H9 (cell line): ENCODE results near the gene SPIB. TPM values are rescaled to one million over a fixed set of nuclear protein-coding genes. Genes with fewer than 3 reads are reported as not detected.

ENCODE experiments used
- DNase-seq: peaks from one replicate; pipeline ENCODE4 v3.0.0-alpha.2; 2017
- H2AFZ ChIP-seq: one replicate; pipeline ENCODE4 v1.6.1; 2013; ENCODE audit warnings: mild to moderate bottlenecking, low read length, control low read depth, moderate library complexity
- H2AK5ac ChIP-seq: 2 replicates; pipeline ENCODE4 v1.6.1; 2013; ENCODE audit warnings: low read length, control low read depth, mixed read lengths; ENCODE audit not compliant: insufficient read length
- H2BK120ac ChIP-seq: one replicate; pipeline ENCODE4 v1.6.1; 2013; ENCODE audit warnings: low read depth, mild to moderate bottlenecking, low read length, control low read depth, inconsistent platforms; ENCODE audit not compliant: poor library complexity, severe bottlenecking
- H2BK12ac ChIP-seq: 2 replicates; pipeline ENCODE4 v1.6.1; 2013; ENCODE audit warnings: low read length, control low read depth, mixed read lengths, low read depth; ENCODE audit not compliant: insufficient read length
- H2BK15ac ChIP-seq: 2 replicates; pipeline ENCODE4 v1.6.1; 2013; ENCODE audit warnings: low read depth, low read length, control low read depth
- H2BK20ac ChIP-seq: one replicate; pipeline ENCODE4 v1.6.1; 2013; ENCODE audit warnings: low read depth, mild to moderate bottlenecking, low read length, control low read depth, inconsistent platforms; ENCODE audit not compliant: poor library complexity, severe bottlenecking
- H2BK5ac ChIP-seq: 2 replicates; pipeline ENCODE4 v1.6.1; 2013; ENCODE audit warnings: low read length, control low read depth, mixed read lengths; ENCODE audit not compliant: insufficient read length
- H3K14ac ChIP-seq: 2 replicates; pipeline ENCODE4 v1.6.1; 2013; ENCODE audit warnings: low read length, control low read depth; ENCODE audit not compliant: insufficient read depth
- H3K18ac ChIP-seq: 2 replicates; pipeline ENCODE4 v1.6.1; 2013; ENCODE audit warnings: low read depth, mild to moderate bottlenecking, mixed read lengths, low read length, control low read depth; ENCODE audit not compliant: insufficient read length
- H3K23ac ChIP-seq: 2 replicates; pipeline ENCODE4 v1.6.1; 2013; ENCODE audit warnings: low read length, control low read depth, mixed read lengths, low read depth; ENCODE audit not compliant: insufficient read length
- H3K23me2 ChIP-seq: 2 replicates; pipeline ENCODE4 v1.6.1; 2013; ENCODE audit warnings: low read depth, mild to moderate bottlenecking, mixed read lengths, low read length, control low read depth; ENCODE audit not compliant: insufficient read length, poor library complexity, severe bottlenecking
- H3K27ac ChIP-seq: 2 replicates; pipeline ENCODE4 v1.5.1; 2013; ENCODE audit warnings: low read length, control low read depth, mixed read lengths, low read depth; ENCODE audit not compliant: insufficient read length
- H3K27me3 ChIP-seq: 2 replicates; pipeline ENCODE4 v1.6.1; 2013; ENCODE audit warnings: low read length, control low read depth, inconsistent platforms; ENCODE audit not compliant: insufficient read depth
- H3K4ac ChIP-seq: 2 replicates; pipeline ENCODE4 v1.6.1; 2013; ENCODE audit warnings: low read depth, mild to moderate bottlenecking, control low read depth, inconsistent platforms, low read length, moderate library complexity
- H3K4me1 ChIP-seq: 2 replicates; pipeline ENCODE4 v1.6.1; 2013; ENCODE audit warnings: low read length, control low read depth, inconsistent platforms; ENCODE audit not compliant: insufficient read depth
- H3K4me2 ChIP-seq: 2 replicates; pipeline ENCODE4 v1.6.1; 2013; ENCODE audit warnings: low read length, control low read depth, mixed read lengths; ENCODE audit not compliant: insufficient read length, insufficient read depth
- H3K56ac ChIP-seq: 2 replicates; pipeline ENCODE4 v1.6.1; 2013; ENCODE audit warnings: low read depth, mild to moderate bottlenecking, mixed read lengths, low read length, control low read depth; ENCODE audit not compliant: insufficient read length
- H3K79me1 ChIP-seq: 2 replicates; pipeline ENCODE4 v1.6.1; 2013; ENCODE audit warnings: low read depth, mild to moderate bottlenecking, moderate library complexity, low read length, control low read depth, inconsistent platforms; ENCODE audit not compliant: insufficient read depth, poor library complexity, severe bottlenecking
- H3K79me2 ChIP-seq: 2 replicates; pipeline ENCODE4 v1.6.1; 2013; ENCODE audit warnings: low read length, control low read depth, inconsistent platforms; ENCODE audit not compliant: insufficient read depth
- H3K9ac ChIP-seq: 2 replicates; pipeline ENCODE4 v1.6.1; 2013; ENCODE audit warnings: low read length, control low read depth, mixed read lengths; ENCODE audit not compliant: insufficient read length; ENCODE audit errors: extremely low read depth
- H3K9me3 ChIP-seq: one replicate; pipeline ENCODE4 v1.6.1; 2013; ENCODE audit warnings: low read depth, low read length, inconsistent platforms; ENCODE audit not compliant: control insufficient read depth
- H3T11ph ChIP-seq: one replicate; pipeline ENCODE4 v1.6.1; 2013; ENCODE audit warnings: mild to moderate bottlenecking, low read length, control low read depth, inconsistent platforms
- H4K20me1 ChIP-seq: one replicate; pipeline ENCODE4 v1.6.1; 2013; ENCODE audit not compliant: control insufficient read depth, insufficient read length, insufficient read depth
- H4K5ac ChIP-seq: 2 replicates; pipeline ENCODE4 v1.6.1; 2013; ENCODE audit warnings: low read depth, mild to moderate bottlenecking, mixed read lengths, low read length, control low read depth; ENCODE audit not compliant: insufficient read length
- H4K8ac ChIP-seq: replicated peaks from 2 replicates; pipeline ENCODE4 v1.6.1; 2013; ENCODE audit warnings: low read length, control low read depth, mixed read lengths, low read depth; ENCODE audit not compliant: insufficient read length
- H4K91ac ChIP-seq: 2 replicates; pipeline ENCODE4 v1.6.1; 2013; ENCODE audit warnings: low read depth, mild to moderate bottlenecking, moderate library complexity, mixed read lengths, low read length, control low read depth; ENCODE audit not compliant: insufficient read length
- H3K27ac Mint-ChIP-seq, 3 experiments: 2 replicates in 2 of 3; 3 replicates in 1 of 3; pipeline ENCODE4 v1.8.0; 2020 to 2021; ENCODE audit warnings: mixed read lengths in 3 of 3, mild to moderate bottlenecking in 1 of 3, moderate library complexity in 1 of 3
- H3K27me3 Mint-ChIP-seq: 2 replicates; pipeline ENCODE4 v1.8.0; 2021; ENCODE audit warnings: low read depth, mild to moderate bottlenecking, moderate library complexity, mixed read lengths
- H3K36me3 Mint-ChIP-seq, 3 experiments: 2 replicates in 2 of 3; 3 replicates in 1 of 3; pipeline ENCODE4 v1.8.0; 2020 to 2021; ENCODE audit warnings: low read depth in 3 of 3, mixed read lengths in 3 of 3; ENCODE audit not compliant: insufficient read depth in 1 of 3
- H3K4me1 Mint-ChIP-seq, 2 experiments: 2 replicates each; pipeline ENCODE4 v1.8.0; 2020; ENCODE audit warnings: mixed read lengths in 2 of 2
- H3K4me3 Mint-ChIP-seq, 2 experiments: 2 replicates in 1 of 2; 3 replicates in 1 of 2; pipeline ENCODE4 v1.8.0; 2020 to 2021; ENCODE audit warnings: mild to moderate bottlenecking in 2 of 2, mixed read lengths in 2 of 2, moderate library complexity in 1 of 2
- H3K9me3 Mint-ChIP-seq, 2 experiments: 2 replicates in 1 of 2; 3 replicates in 1 of 2; pipeline ENCODE4 v1.8.0; 2020; ENCODE audit warnings: mild to moderate bottlenecking in 2 of 2, mixed read lengths in 2 of 2, moderate library complexity in 1 of 2
- WGBS: extraction: QIAGEN DNeasy Blood & Tissue Kit; methylation state at CpG from one replicate; pipeline ENCODE4 v1.1.7; 2013; ENCODE audit warnings: missing lambda C conversion rate, low lambda C conversion rate, mixed read lengths; ENCODE audit not compliant: insufficient read length; ENCODE audit errors: extremely low coverage; 5-methylcytosine and 5-hydroxymethylcytosine counted together
- total RNA-seq: library from RNA; stranded (reverse); gene quantifications from 2 replicates; pipeline ENCODE4 v1.2.1, GENCODE V29; 2021
- TF ChIP-seq, protein P1 (sequence below): fragments of 200-600 bp; sonication (generic); conservative IDR thresholded peaks from 3 replicates; pipeline ENCODE4 v1.8.0; 2021; ENCODE audit warnings: antibody characterized with exemption, mild to moderate bottlenecking

Gene SPIB
- total RNA-seq, 1 experiment from 2014 or later: 33.3 TPM

DNA sequence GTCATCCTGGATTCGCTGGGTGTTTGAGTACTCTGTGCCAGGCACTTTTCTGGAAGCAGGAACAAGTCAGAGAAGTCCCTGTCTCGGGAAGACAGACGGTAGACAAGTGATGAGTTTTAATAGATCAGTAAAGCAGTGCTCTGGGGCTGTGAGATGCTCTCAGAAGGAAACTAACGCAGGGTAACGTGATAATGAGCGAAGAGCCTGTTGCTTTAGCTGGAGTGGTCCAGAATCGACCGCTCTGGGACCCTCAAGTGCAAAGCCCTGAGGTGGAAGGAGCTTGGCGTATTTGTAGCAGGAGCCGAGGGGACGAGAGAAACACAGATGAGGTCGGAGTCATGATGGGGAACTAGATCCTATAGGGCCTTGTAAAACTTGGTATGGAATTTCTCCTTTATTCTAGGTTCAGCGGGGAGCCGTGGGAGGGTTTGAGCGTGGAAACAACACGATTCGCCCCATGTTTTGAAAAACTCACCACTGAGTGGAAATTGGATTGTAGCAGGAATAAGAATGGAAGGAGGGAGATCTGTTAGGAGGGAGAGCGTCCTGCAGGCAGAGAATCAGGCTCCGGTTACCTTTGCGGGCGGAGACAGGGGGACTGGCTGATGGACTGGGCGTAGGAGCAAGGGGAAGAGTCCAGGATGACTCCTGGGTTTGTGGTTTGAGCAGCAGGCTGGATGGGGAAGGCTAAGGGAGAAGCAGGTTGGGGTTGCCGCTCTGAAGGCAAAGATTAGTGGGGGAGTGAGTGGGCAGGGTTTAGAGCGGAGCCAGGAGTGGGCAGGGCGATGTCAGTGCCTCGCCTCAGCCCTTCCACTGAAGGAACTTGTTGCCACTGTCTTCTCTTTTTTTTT is 33.8 kb upstream of the SPIB start:
- H3K36me3 Mint-ChIP-seq: peaks cover 38 to 56% (median 44%) of the 10 kb centered on the region in 3 experiments
- Histone ChIP-seq H2BK15ac (no peak overlapping the region), H4K5ac (no peak overlapping the region), H3K9ac (peak overlapping the region; percentile 86), H3T11ph (no peak overlapping the region), H3K4me1 (no peaks in the 10 kb centered on the region), H4K8ac (no peak overlapping the region), H3K14ac (no peak overlapping the region; the same call in 1 of the 2 replicates), H2AFZ (no peak overlapping the region), H3K27me3 (no peaks in the 10 kb centered on the region), H2BK12ac (no peak overlapping the region), H3K4me2 (peak overlapping the region; percentile 99), H2AK5ac (no peak overlapping the region), H3K9me3 (no peaks in the 10 kb centered on the region), H3K4ac (no peak overlapping the region), H4K20me1 (no peaks in the 10 kb centered on the region), H2BK120ac (no peak overlapping the region), H3K23me2 (peaks cover 14% of the 10 kb centered on the region), H2BK20ac (no peak overlapping the region), H2BK5ac (no peak overlapping the region), H3K79me1 (peaks cover 8% of the 10 kb centered on the region), H3K56ac (no peak overlapping the region), H3K79me2 (peaks cover 12% of the 10 kb centered on the region; the same call in 1 of the 2 replicates), H3K18ac (no peak overlapping the region), H4K91ac (no peak overlapping the region), H3K23ac (no peak overlapping the region), H3K27ac (no peak overlapping the region)
- DNase-seq: no peak
- peak overlapping the region; percentile 94 for H3K4me3 Mint-ChIP-seq
- no CpG with 5 or more reads among the region's 26 CpGs for WGBS
- H3K27me3 Mint-ChIP-seq: no peaks in the 10 kb centered on the region; the same call in 1 of the 2 replicates
- TF ChIP-seq, protein P1, sequence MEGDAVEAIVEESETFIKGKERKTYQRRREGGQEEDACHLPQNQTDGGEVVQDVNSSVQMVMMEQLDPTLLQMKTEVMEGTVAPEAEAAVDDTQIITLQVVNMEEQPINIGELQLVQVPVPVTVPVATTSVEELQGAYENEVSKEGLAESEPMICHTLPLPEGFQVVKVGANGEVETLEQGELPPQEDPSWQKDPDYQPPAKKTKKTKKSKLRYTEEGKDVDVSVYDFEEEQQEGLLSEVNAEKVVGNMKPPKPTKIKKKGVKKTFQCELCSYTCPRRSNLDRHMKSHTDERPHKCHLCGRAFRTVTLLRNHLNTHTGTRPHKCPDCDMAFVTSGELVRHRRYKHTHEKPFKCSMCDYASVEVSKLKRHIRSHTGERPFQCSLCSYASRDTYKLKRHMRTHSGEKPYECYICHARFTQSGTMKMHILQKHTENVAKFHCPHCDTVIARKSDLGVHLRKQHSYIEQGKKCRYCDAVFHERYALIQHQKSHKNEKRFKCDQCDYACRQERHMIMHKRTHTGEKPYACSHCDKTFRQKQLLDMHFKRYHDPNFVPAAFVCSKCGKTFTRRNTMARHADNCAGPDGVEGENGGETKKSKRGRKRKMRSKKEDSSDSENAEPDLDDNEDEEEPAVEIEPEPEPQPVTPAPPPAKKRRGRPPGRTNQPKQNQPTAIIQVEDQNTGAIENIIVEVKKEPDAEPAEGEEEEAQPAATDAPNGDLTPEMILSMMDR: 0 out of 3 replicates have a peak, but pooled peaks have one; percentile 8
- H3K4me1 Mint-ChIP-seq: peaks cover 15 to 17% of the 10 kb centered on the region in 2 experiments
- H3K9me3 Mint-ChIP-seq: no peaks in the 10 kb centered on the region; a peak in 2 of 5 replicates
- H3K27ac Mint-ChIP-seq: peak overlapping the region in 2 of 3 experiments; percentile 93 to 99; a peak in 6 of 7 replicates
